ENCODE data around the gene TP53I11.

Gene TP53I11

GRCh38 chr11:44950625-44951476, at the start of gene TP53I11:
Gene TP53I11 (minus strand): TSS chr11:44950883. CDS start chr11:44938335, 12,548 bp downstream.
- peak; percentile 45 for TF ChIP-seq CTCF (IDR thresholded peaks at IDR 0.05; ENCODE audit: control extremely low read depth, extremely low read depth, low read depth, missing control alignments)
- ChIA-PET CTCF (interaction anchor here (1.0 to 1.5 kb wide), 2 partner anchors 10 to 153 kb away, joined by 3 to 5 read pairs; no protein-coding TSS in a partner anchor), POLR2A (no interaction called here)
- DNase-seq (ENCODE audit: extremely low spot score), result peak; percentile 58

- TF ChIP-seq CTCF (IDR thresholded peaks at IDR 0.05; ENCODE audit: control extremely low read depth, extremely low read depth, low read depth, missing control alignments), result no peak
- DNase-seq (ENCODE audit: extremely low spot score), result no peak
- POLR2A ChIA-PET, result no interaction called here
- CTCF ChIA-PET, result interaction anchor here (1.1 to 2.1 kb wide), 2 partner anchors 106 kb away, joined by 3 to 6 read pairs; no protein-coding TSS in a partner anchor
Measured at GRCh38 chr11:44999068-44999467, 48.4 kb upstream of the TP53I11 start.

DNA sequence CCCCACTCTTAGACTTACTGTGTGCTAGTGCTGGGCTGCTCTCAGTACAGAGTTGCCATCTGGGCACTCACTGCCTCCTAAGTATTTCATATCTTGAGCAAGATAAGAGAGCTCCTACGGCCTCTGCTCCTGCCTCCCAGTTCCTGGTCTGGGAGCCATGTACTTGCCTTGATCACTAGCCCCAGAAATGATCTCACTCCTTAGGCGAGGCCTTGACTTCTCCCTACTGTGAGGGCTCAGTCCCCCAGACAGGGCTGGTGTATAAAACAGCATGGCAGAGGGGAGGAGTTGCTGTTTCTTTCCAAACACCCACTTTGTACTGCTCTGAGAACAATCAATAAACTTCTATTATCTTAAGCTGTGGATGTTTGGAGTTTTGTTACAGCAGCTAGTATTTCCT, 47.4 kb upstream of the TP53I11 start:
- no peak for TF ChIP-seq CTCF (IDR thresholded peaks at IDR 0.05; ENCODE audit: control extremely low read depth, extremely low read depth, low read depth, missing control alignments)
- DNase-seq (ENCODE audit: extremely low spot score), result no peak
- ChIA-PET POLR2A (no interaction called here), CTCF (interaction anchor here (0.8 to 2.6 kb wide), 5 partner anchors 9 to 107 kb away, joined by 3 to 9 read pairs (median 4); no protein-coding TSS in a partner anchor)

DNA sequence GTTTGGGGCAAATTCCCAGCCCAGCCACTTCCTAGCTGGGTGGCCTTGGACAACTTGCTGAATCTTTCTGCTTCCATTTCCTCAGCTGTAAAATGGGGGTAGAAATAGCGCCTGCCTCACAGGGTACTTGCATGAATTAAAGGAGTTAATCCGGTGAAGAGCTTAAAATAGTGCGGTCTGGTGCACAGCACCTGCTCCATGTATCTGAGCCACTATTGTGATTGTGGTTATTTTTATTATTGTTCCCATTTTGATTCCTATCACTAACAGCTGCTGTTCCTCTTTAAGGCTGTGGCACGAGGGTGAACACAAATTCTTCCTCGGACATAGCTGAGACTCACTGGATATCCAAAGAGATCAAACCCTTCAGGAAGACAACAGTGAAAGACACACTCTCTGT, 46.9 kb upstream of the TP53I11 start:
- ChIA-PET POLR2A (no interaction called here), CTCF (interaction anchor here (1.4 to 2.6 kb wide), 4 partner anchors 18 to 107 kb away, joined by 3 to 9 read pairs (median 5); no protein-coding TSS in a partner anchor)
- TF ChIP-seq CTCF (IDR thresholded peaks at IDR 0.05; ENCODE audit: control extremely low read depth, extremely low read depth, low read depth, missing control alignments), result no peak

GRCh38 chr11:44994753-44995152, 44.1 kb upstream of the TP53I11 start:
- CTCF ChIA-PET, result interaction anchor here (2.1 kb wide), 1 partner anchor 58 kb away, joined by 5 read pairs; no protein-coding TSS in a partner anchor
- POLR2A ChIA-PET, result no interaction called here
- TF ChIP-seq CTCF (IDR thresholded peaks at IDR 0.05; ENCODE audit: control extremely low read depth, extremely low read depth, low read depth, missing control alignments), result no peak
- no peak for DNase-seq (ENCODE audit: extremely low spot score)

More for the DNA sequence above, 46.9 kb upstream of the TP53I11 start:
- DNase-seq (ENCODE audit: extremely low spot score), result no peak

- no peak for DNase-seq (ENCODE audit: extremely low spot score)
- CTCF ChIA-PET, result interaction anchor here (2.1 kb wide), 1 partner anchor 57 kb away, joined by 5 read pairs; no protein-coding TSS in a partner anchor
- POLR2A ChIA-PET, result no interaction called here
Measured at GRCh38 chr11:44993971-44994704, 43.5 kb upstream of the TP53I11 start.

More at GRCh38 chr11:44993971-44994704, 43.5 kb upstream of the TP53I11 start:
- no peak for TF ChIP-seq CTCF (IDR thresholded peaks at IDR 0.05; ENCODE audit: control extremely low read depth, extremely low read depth, low read depth, missing control alignments)

All from GM10248 (cell line).